OCI-LY3 (cell line): Measurements from ENCODE around the gene PTPRCAP.
A peak's percentile ranks its signal among the peaks of the same experiment; 100 is the strongest.

ENCODE experiments used
- H2AFZ ChIP-seq: fragments of 200-600, 300-600 bp; shearing (Covaris generic); 2 replicates; pipeline ENCODE4 v1.6.0; 2014; ENCODE audit warnings: antibody characterized with exemption, low read depth, low read length
- H3K27ac ChIP-seq: fragments of 200-600, 300-600 bp; sonication (generic); 2 replicates; pipeline ENCODE4 v1.5.1; 2014; ENCODE audit warnings: mild to moderate bottlenecking, low read length, moderate library complexity, mixed read lengths
- H3K27me3 ChIP-seq: fragments of 200-600, 300-600 bp; sonication (generic); 2 replicates; pipeline ENCODE4 v1.6.1; 2014; ENCODE audit warnings: low read depth, low read length, mixed read lengths
- H3K36me3 ChIP-seq: fragments of 200-600, 300-600 bp; sonication (generic); replicated peaks from 2 replicates; pipeline ENCODE3; 2014; ENCODE audit warnings: low read depth, low read length, mixed read lengths
- H3K4me1 ChIP-seq: fragments of 300-600, 200-600 bp; sonication (generic); 2 replicates; pipeline ENCODE4 v1.6.1; 2014; ENCODE audit warnings: low read length, mixed read lengths
- H3K4me2 ChIP-seq: fragments of 200-600, 300-600 bp; sonication (generic); 2 replicates; pipeline ENCODE4 v1.6.1; 2014; ENCODE audit warnings: low read length, mixed read lengths
- H3K4me3 ChIP-seq: fragments of 300-600, 200-600 bp; sonication (generic); 2 replicates; pipeline ENCODE4 v1.5.1; 2014; ENCODE audit warnings: antibody characterized with exemption, mild to moderate bottlenecking, low read length, moderate library complexity
- H3K79me2 ChIP-seq: fragments of 300-600, 200-600 bp; shearing (Covaris generic); 2 replicates; pipeline ENCODE4 v1.6.1; 2014; ENCODE audit warnings: mild to moderate bottlenecking, low read length, mixed read lengths
- H3K9ac ChIP-seq: fragments of 300-600, 200-600 bp; shearing (Covaris generic); 2 replicates; pipeline ENCODE4 v1.6.0; 2014; ENCODE audit warnings: mild to moderate bottlenecking, low read length, moderate library complexity
- H3K9me3 ChIP-seq: fragments of 200-600, 300-600 bp; shearing (Covaris generic); 2 replicates; pipeline ENCODE4 v1.6.1; 2014; ENCODE audit warnings: low read length, mixed read lengths; ENCODE audit not compliant: insufficient read depth
- H4K20me1 ChIP-seq: fragments of 200-600, 300-600 bp; sonication (generic); 2 replicates; pipeline ENCODE4 v1.6.1; 2016; ENCODE audit warnings: low read length, mixed read lengths; ENCODE audit not compliant: insufficient read depth
- EZH2phosphoT487 ChIP-seq: fragments of 200-600 bp; shearing (Covaris generic); IDR thresholded peaks from 2 replicates; pipeline ENCODE4 v1.6.1; 2018; ENCODE audit warnings: antibody characterized with exemption, mixed run types, low read depth
- TF ChIP-seq, protein P1 (sequence below): fragments of 200-600, 300-600 bp; sonication (generic); IDR thresholded peaks from 2 replicates; pipeline ENCODE4 v1.5.1; 2014; ENCODE audit warnings: antibody characterized with exemption, low read length, low read depth

Gene PTPRCAP

DNA sequence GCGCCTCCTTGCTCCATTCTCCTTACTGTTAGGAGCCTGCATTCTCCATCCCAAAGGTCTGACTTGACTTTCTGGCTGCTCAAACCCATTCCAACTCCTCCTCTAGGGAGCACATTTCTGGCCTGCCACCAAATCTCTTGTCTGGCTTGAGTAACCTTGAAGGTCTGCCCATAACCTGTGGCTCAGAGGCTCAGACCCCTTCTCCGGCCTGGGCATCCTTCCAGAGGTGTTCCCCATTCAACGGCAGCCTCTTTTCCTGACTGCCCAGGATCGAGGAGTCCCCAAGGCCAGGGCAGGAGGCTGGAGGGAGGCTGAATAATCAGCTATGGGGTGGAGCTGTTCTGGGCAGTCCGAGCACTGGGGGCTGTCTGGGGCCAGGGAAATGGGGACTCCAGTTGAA, 43.5 kb downstream of the PTPRCAP start:
- H3K9ac ChIP-seq, result no peak overlapping the region
- peaks cover 9% of the 10 kb centered on the region for H3K4me1 ChIP-seq
- H3K9me3 ChIP-seq, result no peaks in the 10 kb centered on the region
- H3K4me3 ChIP-seq, result no peak overlapping the region
- peaks cover 38% of the 10 kb centered on the region for H3K36me3 ChIP-seq
- H2AFZ ChIP-seq, result no peak overlapping the region
- TF ChIP-seq EZH2phosphoT487, result no peak
- TF ChIP-seq, protein P1, sequence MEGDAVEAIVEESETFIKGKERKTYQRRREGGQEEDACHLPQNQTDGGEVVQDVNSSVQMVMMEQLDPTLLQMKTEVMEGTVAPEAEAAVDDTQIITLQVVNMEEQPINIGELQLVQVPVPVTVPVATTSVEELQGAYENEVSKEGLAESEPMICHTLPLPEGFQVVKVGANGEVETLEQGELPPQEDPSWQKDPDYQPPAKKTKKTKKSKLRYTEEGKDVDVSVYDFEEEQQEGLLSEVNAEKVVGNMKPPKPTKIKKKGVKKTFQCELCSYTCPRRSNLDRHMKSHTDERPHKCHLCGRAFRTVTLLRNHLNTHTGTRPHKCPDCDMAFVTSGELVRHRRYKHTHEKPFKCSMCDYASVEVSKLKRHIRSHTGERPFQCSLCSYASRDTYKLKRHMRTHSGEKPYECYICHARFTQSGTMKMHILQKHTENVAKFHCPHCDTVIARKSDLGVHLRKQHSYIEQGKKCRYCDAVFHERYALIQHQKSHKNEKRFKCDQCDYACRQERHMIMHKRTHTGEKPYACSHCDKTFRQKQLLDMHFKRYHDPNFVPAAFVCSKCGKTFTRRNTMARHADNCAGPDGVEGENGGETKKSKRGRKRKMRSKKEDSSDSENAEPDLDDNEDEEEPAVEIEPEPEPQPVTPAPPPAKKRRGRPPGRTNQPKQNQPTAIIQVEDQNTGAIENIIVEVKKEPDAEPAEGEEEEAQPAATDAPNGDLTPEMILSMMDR, result no peak
- H3K4me2 ChIP-seq, result no peak overlapping the region
- 0 out of 2 replicates have a peak, but pooled peaks cover 4% of the 10 kb centered on the region for H4K20me1 ChIP-seq
- no peak overlapping the region for H3K27ac ChIP-seq
- no peaks in the 10 kb centered on the region for H3K27me3 ChIP-seq
- H3K79me2 ChIP-seq, result peaks cover 17% of the 10 kb centered on the region

DNA sequence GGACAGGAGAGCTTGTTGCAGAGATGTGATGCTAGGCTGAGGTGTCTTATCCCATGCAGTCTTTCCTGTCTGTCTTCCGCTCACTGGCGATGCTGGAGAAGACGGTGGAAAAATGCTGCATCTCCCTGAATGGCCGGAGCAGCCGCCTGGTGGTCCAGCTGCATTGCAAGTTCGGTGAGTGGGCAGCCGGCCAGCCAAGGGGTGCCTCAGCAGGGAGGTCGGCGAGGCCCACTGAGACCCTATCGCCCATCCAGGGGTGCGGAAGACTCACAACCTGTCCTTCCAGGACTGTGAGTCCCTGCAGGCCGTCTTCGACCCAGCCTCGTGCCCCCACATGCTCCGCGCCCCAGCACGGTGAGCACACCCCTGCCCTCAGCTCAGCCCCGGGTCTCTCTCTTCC, 44.0 kb downstream of the PTPRCAP start:
- no peak for TF ChIP-seq EZH2phosphoT487
- TF ChIP-seq, protein P1, result no peak
- H3K27ac ChIP-seq, result no peak overlapping the region
- H3K9ac ChIP-seq, result no peak overlapping the region
- no peak overlapping the region for H3K4me2 ChIP-seq
- no peak overlapping the region for H3K4me3 ChIP-seq
- peaks cover 9% of the 10 kb centered on the region for H3K4me1 ChIP-seq
- H3K79me2 ChIP-seq, result peaks cover 17% of the 10 kb centered on the region
- no peak overlapping the region for H2AFZ ChIP-seq
- no peaks in the 10 kb centered on the region for H3K27me3 ChIP-seq
- H3K9me3 ChIP-seq, result no peaks in the 10 kb centered on the region
- 0 out of 2 replicates have a peak, but pooled peaks cover 4% of the 10 kb centered on the region for H4K20me1 ChIP-seq
- peaks cover 34% of the 10 kb centered on the region for H3K36me3 ChIP-seq

DNA sequence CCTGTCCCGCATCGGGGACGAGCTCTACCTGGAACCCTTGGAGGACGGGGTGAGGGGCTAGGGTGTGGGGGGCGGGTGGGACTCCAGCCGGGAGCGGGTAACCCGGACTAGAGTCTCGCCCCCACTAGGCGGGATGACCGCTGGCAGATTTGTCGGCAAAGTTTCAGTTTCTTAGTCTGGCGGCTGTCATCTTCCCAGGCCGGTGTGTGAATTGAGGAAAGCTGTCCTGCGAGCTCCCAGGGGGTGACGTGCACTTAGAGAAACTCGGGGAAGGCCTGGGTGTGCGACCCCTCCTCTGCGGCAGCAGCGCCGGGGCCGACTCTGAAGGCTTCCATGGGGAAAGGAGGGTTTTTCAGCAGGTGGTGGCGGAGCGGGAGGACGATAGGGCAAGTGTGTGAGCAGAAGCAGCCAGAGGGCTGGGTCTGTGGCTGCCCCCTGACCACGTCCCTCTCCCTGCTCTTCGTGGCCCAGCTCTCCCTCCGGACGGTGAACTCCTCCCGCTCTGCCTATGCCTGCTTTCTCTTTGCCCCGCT, 45.2 kb downstream of the PTPRCAP start:
- Histone ChIP-seq H4K20me1 (0 out of 2 replicates have a peak, but pooled peaks cover 4% of the 10 kb centered on the region), H2AFZ (no peak overlapping the region), H3K27me3 (no peaks in the 10 kb centered on the region), H3K9ac (peak overlapping the region; percentile 68), H3K79me2 (peaks cover 17% of the 10 kb centered on the region), H3K9me3 (no peaks in the 10 kb centered on the region), H3K36me3 (peaks cover 22% of the 10 kb centered on the region), H3K4me3 (peak overlapping the region; percentile 96), H3K4me2 (peak overlapping the region; percentile 96), H3K27ac (no peak overlapping the region; the same call in 1 of the 2 replicates), H3K4me1 (peaks cover 13% of the 10 kb centered on the region)
- TF ChIP-seq EZH2phosphoT487, result no peak
- TF ChIP-seq, protein P1, result no peak

DNA sequence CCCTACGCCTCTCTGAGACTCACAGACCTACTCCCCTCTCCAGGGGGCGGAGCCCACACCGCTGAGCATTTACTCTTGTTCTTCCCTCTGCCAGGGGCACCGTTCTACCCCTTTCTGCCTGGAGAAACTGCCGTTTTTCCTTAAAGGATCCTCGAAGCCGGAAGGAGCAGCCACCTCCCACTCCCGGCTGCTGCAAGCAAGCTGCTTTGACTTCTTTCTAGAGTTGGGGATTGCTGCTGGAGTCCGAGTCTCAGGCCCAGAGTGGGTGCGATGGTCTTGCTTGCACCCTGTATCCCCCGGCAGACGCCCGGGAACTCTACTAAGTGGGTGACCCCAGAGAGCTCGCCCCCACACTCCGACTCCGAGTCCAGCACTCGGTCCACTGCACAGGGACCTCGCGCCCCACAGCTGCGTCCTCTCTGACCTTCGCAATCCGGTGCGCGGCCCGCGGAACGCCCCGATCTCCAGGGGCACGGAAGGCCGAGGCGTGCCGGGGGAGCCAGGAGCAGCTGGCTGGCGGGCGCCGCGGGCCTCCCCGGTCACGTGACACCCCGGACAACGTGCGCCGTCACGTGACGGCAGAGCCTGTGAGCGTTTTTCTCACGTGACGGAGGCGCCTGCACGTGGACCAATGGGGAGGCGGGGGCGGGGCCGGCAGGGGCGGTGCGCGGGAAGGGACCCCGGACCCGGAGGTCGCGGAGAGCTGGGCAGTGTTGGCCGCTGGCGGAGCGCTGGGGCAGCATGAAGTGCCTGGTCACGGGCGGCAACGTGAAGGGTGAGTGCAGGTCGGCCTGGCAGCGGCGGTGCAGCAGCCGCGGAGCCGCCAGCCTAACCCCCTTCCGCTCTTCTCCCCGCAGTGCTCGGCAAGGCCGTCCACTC, 45.9 kb downstream of the PTPRCAP start, which contains the start of gene RAD9A:
Gene RAD9A, plus strand, starts transcription at position 683 of the 879 bp plus-strand sequence. Its CDS starts 59 bp downstream, at position 742.
- H3K27me3 ChIP-seq, result no peaks in the 10 kb centered on the region
- H3K4me2 ChIP-seq, result peak within 1 kb of the TSS; percentile 100
- H3K9ac ChIP-seq, result peak within 1 kb of the TSS; percentile 90
- no peaks in the 10 kb centered on the region for H3K9me3 ChIP-seq
- peak within 1 kb of the TSS; percentile 56 for H3K27ac ChIP-seq
- H4K20me1 ChIP-seq, result 0 out of 2 replicates have a peak, but pooled peaks cover 4% of the 10 kb centered on the region
- no peak for TF ChIP-seq EZH2phosphoT487
- TF ChIP-seq, protein P1, result no peak
- peak within 1 kb of the TSS; percentile 96 for H3K4me3 ChIP-seq
- H2AFZ ChIP-seq, result peak within 1 kb of the TSS; percentile 67
- peaks cover 18% of the 10 kb centered on the region for H3K36me3 ChIP-seq
- H3K4me1 ChIP-seq, result peaks cover 18% of the 10 kb centered on the region
- peaks cover 17% of the 10 kb centered on the region for H3K79me2 ChIP-seq
